ENCODE measurements around the gene TOP2A.
"Not testable (repeated sequence)": the region's sequence is repeated elsewhere in the genome, so short reads cannot be mapped to it uniquely, and the experiment has no call there.

Gene TOP2A

GRCh38 chr17:40375786-40376185, 41.9 kb downstream of the TOP2A start:
- not testable (repeated sequence) for DNase-seq

GRCh38 chr17:40374821-40375498, 42.7 kb downstream of the TOP2A start:
- no peak for DNase-seq

GRCh38 chr17:40373999-40374398, 43.7 kb downstream of the TOP2A start:
- no peak for DNase-seq

GRCh38 chr17:40373324-40373723, 44.4 kb downstream of the TOP2A start:
- DNase-seq = no peak

- DNase-seq = not testable (repeated sequence)
These were observed 45.1 kb downstream of the TOP2A start for GRCh38 chr17:40372644-40373043.

GRCh38 chr17:40372031-40372430, 45.7 kb downstream of the TOP2A start:
- DNase-seq = no peak

- DNase-seq = no peak
These were observed 46.3 kb downstream of the TOP2A start for GRCh38 chr17:40371261-40371929.

GRCh38 chr17:40369923-40370322, 47.8 kb downstream of the TOP2A start:
- no peak for DNase-seq

GRCh38 chr17:40367728-40368127, 50.0 kb downstream of the TOP2A start:
- not testable (repeated sequence) for DNase-seq

GRCh38 chr17:40366861-40367518, 50.7 kb downstream of the TOP2A start:
- DNase-seq = no peak

- DNase-seq = no peak
These were observed 51.4 kb downstream of the TOP2A start for GRCh38 chr17:40366076-40366860.

- DNase-seq = no peak
These were observed 52.8 kb downstream of the TOP2A start for GRCh38 chr17:40364906-40365305.

GRCh38 chr17:40364121-40364861, 53.4 kb downstream of the TOP2A start, which contains the start of gene GJD3:
Gene GJD3 (minus strand): TSS chr17:40364737. CDS start chr17:40363815, 922 bp downstream.
- DNase-seq = no peak

GRCh38 chr17:40363111-40363827, 54.4 kb downstream of the TOP2A start:
- DNase-seq = no peak

- DNase-seq = no peak
These were observed 55.0 kb downstream of the TOP2A start for GRCh38 chr17:40362696-40363110.

- no peak for DNase-seq
These were observed 55.6 kb downstream of the TOP2A start for GRCh38 chr17:40361925-40362695.

GRCh38 chr17:40361063-40361924, 56.4 kb downstream of the TOP2A start:
- no peak for DNase-seq

GRCh38 chr17:40360091-40360490, 57.6 kb downstream of the TOP2A start:
- no peak for DNase-seq

GRCh38 chr17:40358323-40359038, 59.2 kb downstream of the TOP2A start:
- peak; percentile 71 to 75 for DNase-seq

All from NCI-H187 (cell line).